Mesothelial cell of epicardium (in vitro differentiated cells): ENCODE measurements around the gene TTLL1. TPM values are rescaled to one million over a fixed set of nuclear protein-coding genes. Genes with fewer than 3 reads are reported as not detected.
A peak's percentile ranks its signal among the peaks of the same experiment; 100 is the strongest.

Experiments used
- DNase-seq, 2 experiments: peaks; one replicate each; pipeline ENCODE4 v3.0.0; 2021; ENCODE audit warnings: low spot score in 2 of 2; ENCODE audit not compliant: unreplicated experiment in 2 of 2
- H3K27ac Mint-ChIP-seq: 2 replicates; pipeline ENCODE4 v1.8.0; 2021; ENCODE audit warnings: mixed read lengths
- H3K27me3 Mint-ChIP-seq: 2 replicates; pipeline ENCODE4 v1.8.0; 2021; ENCODE audit warnings: low read depth, mixed read lengths
- H3K36me3 Mint-ChIP-seq: 2 replicates; pipeline ENCODE4 v1.8.0; 2021; ENCODE audit warnings: mixed read lengths
- H3K4me1 Mint-ChIP-seq: 2 replicates; pipeline ENCODE4 v1.8.0; 2021; ENCODE audit warnings: mixed read lengths
- H3K4me3 Mint-ChIP-seq: 2 replicates; pipeline ENCODE4 v1.8.0; 2021; ENCODE audit warnings: mild to moderate bottlenecking, moderate library complexity, mixed read lengths
- H3K9me3 Mint-ChIP-seq: 2 replicates; pipeline ENCODE4 v1.8.0; 2021; ENCODE audit warnings: mixed read lengths
- CTCF ChIP-seq: fragments of 200-600 bp; sonication (generic); IDR thresholded peaks from one replicate; pipeline ENCODE4 v1.5.0; 2021; ENCODE audit warnings: antibody characterized with exemption; ENCODE audit not compliant: unreplicated experiment
- total RNA-seq: library from RNA; stranded (reverse); gene quantifications from 3 replicates; pipeline ENCODE4 v1.2.1, GENCODE V29; 2021

The TTLL1 gene
- total RNA-seq, 1 donor from 2014 or later, result 18.0 TPM

GRCh38 chr22:43014316-43014868, 74.8 kb downstream of the TTLL1 start:
- no peaks in the 10 kb centered on the region for H3K9me3 Mint-ChIP-seq
- peak; percentile 39 to 54 for DNase-seq
- H3K4me1 Mint-ChIP-seq, result peaks cover 30% of the 10 kb centered on the region
- TF ChIP-seq CTCF, result no peak
- peak overlapping the region; percentile 93 for H3K4me3 Mint-ChIP-seq
- H3K27me3 Mint-ChIP-seq, result no peaks in the 10 kb centered on the region
- H3K36me3 Mint-ChIP-seq, result no peaks in the 10 kb centered on the region
- H3K27ac Mint-ChIP-seq, result peak overlapping the region; percentile 92

GRCh38 chr22:43013355-43014315, 75.6 kb downstream of the TTLL1 start:
- H3K9me3 Mint-ChIP-seq, result no peaks in the 10 kb centered on the region

GRCh38 chr22:43012390-43012789, 76.8 kb downstream of the TTLL1 start:
- H3K4me3 Mint-ChIP-seq, result no peak overlapping the region
- H3K27ac Mint-ChIP-seq, result no peak overlapping the region
- no peak for DNase-seq
- H3K27me3 Mint-ChIP-seq, result no peaks in the 10 kb centered on the region
- no peaks in the 10 kb centered on the region for H3K36me3 Mint-ChIP-seq
- H3K9me3 Mint-ChIP-seq, result no peaks in the 10 kb centered on the region
- H3K4me1 Mint-ChIP-seq, result peaks cover 40% of the 10 kb centered on the region
- TF ChIP-seq CTCF, result no peak

More at GRCh38 chr22:43013355-43014315, 75.6 kb downstream of the TTLL1 start:
- H3K4me3 Mint-ChIP-seq, result peak overlapping the region; percentile 93
- TF ChIP-seq CTCF, result no peak
- no peaks in the 10 kb centered on the region for H3K27me3 Mint-ChIP-seq
- H3K36me3 Mint-ChIP-seq, result no peaks in the 10 kb centered on the region
- no peak for DNase-seq
- peaks cover 33% of the 10 kb centered on the region for H3K4me1 Mint-ChIP-seq
- peak overlapping the region; percentile 92 for H3K27ac Mint-ChIP-seq

- Mint-ChIP-seq H3K4me1 (peaks cover 41% of the 10 kb centered on the region), H3K36me3 (no peaks in the 10 kb centered on the region), H3K27me3 (no peaks in the 10 kb centered on the region), H3K27ac (peak overlapping the region; percentile 95), H3K4me3 (no peak overlapping the region), H3K9me3 (no peaks in the 10 kb centered on the region)
- no peak for DNase-seq
- no peak for TF ChIP-seq CTCF
Measured at GRCh38 chr22:43011079-43011478, 78.1 kb downstream of the TTLL1 start.

- H3K36me3 Mint-ChIP-seq, result no peaks in the 10 kb centered on the region
- TF ChIP-seq CTCF, result no peak
- H3K27ac Mint-ChIP-seq, result peak overlapping the region; percentile 9
- no peak overlapping the region for H3K4me3 Mint-ChIP-seq
- no peaks in the 10 kb centered on the region for H3K9me3 Mint-ChIP-seq
- H3K27me3 Mint-ChIP-seq, result no peaks in the 10 kb centered on the region
- peaks cover 42% of the 10 kb centered on the region for H3K4me1 Mint-ChIP-seq
- DNase-seq, result no peak
Measured at GRCh38 chr22:43009444-43009843, 79.7 kb downstream of the TTLL1 start.
